Left lung (tissue), 10 donors: ENCODE measurements around the gene ATP9A. TPM values are rescaled to one million over a fixed set of nuclear protein-coding genes. Genes with fewer than 3 reads are reported as not detected.
"Not testable (repeated sequence)": the region's sequence is repeated elsewhere in the genome, so short reads cannot be mapped to it uniquely, and the experiment has no call there.

Experiments used
- ATAC-seq: fragments of 200-7000 bp; cut with Tn5 transposase; one replicate; pipeline ENCODE4 v1.9.1; 2020; ENCODE audit warnings: moderate library complexity
- DNase-seq, 4 donors: peaks; one replicate each; pipeline ENCODE4 v3.0.0-alpha.2; 2013 to 2020
- H3K27ac ChIP-seq, 2 donors: fragments of 200-600 bp; sonication (generic) in 1 of 2; one replicate each; pipeline versions ENCODE4 v1.5.0 to v1.8.0; 2020 to 2021
- H3K27me3 ChIP-seq, 2 donors: fragments of 200-600 bp; sonication (generic) in 1 of 2; one replicate each; pipeline versions ENCODE4 v1.5.0 to v1.8.0; 2020 to 2021
- H3K36me3 ChIP-seq, 2 donors: fragments of 200-600 bp; sonication (generic) in 1 of 2; one replicate each; pipeline versions ENCODE4 v1.5.0 to v1.8.0; 2020 to 2021
- H3K4me1 ChIP-seq, 2 donors: fragments of 200-600 bp; one replicate each; pipeline ENCODE4 v1.8.0; 2021
- H3K4me3 ChIP-seq, 2 donors: fragments of 200-600 bp; sonication (generic) in 1 of 2; one replicate each; pipeline versions ENCODE4 v1.5.0 to v1.8.0; 2020 to 2021; ENCODE audit warnings: mild to moderate bottlenecking in 1 of 2
- H3K9me3 ChIP-seq, 2 donors: fragments of 200-600 bp; sonication (generic) in 1 of 2; one replicate each; pipeline versions ENCODE4 v1.5.0 to v1.8.0; 2020 to 2021
- intact Hi-C, 2 donors: fragments of 100-400 bp; cut with DNase I; formaldehyde crosslinking; loops; one replicate each; pipeline versions ENCODE4 v1.11.2 to v1.14.2; 2022
- polyA plus RNA-seq, 6 donors: library from polyadenylated mRNA; unstranded; fragments of 120-200 nt; gene quantifications; one replicate each; pipeline ENCODE4 v1.2.1, GENCODE V29; 2013; ENCODE audit not compliant: insufficient read length in 6 of 6
- total RNA-seq, 2 donors: library from RNA; stranded (reverse); fragmentation: NEBNext Ultra II Directional; extraction: Animal tissue kit (Norgen Biotek cat#: 25700); gene quantifications; one replicate each; pipeline ENCODE4 v1.2.1, GENCODE V29; 2021
- TF ChIP-seq, protein P1 (sequence below), 2 donors: fragments of 200-600 bp; sonication (generic) in 1 of 2; IDR thresholded peaks; one replicate each; pipeline versions ENCODE4 v1.5.0 to v1.8.0; 2021; ENCODE audit warnings: antibody characterized with exemption in 2 of 2
- donor health status: DM: no; HTN: yes; CAD: no.
- donor health status: DM: no; HTN: no; CAD: no.

The ATP9A gene
- total and polyA plus RNA-seq, 8 donors, result 15.3 to 59.7 (median 50.4) TPM

DNA sequence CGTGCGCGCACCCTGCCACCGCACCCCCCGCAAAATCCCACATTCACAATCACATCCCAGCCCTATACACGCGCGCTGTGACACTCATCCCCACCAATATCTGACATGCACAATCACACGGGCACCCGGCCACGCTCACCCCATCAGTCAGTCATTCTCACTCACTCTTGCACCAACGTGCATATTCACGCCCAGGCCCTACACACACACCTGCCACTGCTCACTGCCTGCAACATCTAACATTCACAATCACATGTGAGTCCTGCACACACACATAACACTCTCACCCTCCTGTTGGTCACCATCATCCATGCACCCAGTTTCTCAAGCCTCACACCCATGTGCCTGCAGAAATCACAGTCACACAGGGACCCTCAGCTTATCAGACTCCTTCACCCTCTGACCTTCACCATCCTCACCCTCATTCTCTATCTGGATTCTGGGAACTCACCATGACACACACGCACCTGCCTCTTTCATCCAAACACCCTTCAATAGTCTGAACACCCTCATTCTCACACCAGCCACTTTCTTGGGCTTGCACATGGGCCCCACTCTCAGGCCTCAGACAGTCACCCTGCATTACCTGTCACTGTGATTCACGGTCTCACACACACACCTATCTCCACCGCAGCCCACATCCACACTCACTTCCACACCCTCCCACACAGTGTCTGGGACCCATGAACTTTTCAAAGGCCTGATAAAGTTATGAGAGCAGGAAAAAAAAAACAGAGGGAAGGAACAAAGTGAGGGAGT, 748 bp upstream of the ATP9A start:
- H3K27me3 ChIP-seq, result peaks cover 0 to 35% of the 10 kb centered on the region in 2 donors
- intact Hi-C loops, result no loop called here

DNA sequence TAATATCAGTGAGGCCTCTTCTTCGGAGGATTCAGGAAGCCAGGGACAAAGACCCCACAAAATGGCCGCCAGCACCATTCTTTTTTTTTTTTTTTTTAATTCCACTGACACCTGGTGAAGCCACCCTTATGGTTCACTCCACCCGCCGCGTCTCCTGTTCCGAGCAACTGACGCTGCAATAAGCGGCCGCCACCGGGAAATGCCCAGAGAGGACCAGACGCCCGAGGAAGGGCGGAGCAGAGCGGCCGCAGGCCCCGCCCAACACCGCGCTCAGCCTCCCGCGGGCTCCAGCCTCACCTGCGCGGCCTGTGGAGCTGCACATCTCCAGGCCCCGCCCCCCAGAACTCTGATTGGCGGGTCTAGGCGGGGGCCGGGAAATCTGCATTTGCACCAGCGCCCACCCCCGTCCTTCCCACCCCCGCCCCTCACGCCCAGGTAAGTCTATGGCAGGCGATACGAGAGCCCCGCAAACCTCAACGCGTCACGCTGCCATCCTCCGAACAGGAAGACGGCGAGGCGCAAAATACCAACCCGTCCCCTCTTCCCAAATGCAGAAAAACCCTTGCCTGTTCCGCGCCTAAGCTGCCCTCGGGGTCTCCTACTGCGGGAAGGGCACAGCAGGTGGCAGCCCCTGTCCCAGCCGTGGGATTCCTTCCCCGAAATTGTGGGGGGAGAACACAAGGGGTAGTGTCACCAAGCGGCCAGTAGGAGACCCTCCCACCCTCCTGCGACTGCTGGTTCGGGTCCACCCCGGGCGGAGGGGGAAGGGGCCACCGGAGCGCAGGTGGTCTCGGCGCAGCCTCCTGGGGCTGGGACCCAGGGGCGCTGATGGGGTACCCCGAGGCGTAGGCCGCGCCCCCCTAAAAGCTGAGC, 960 bp downstream of the ATP9A start:
- no peaks in the 10 kb centered on the region for H3K9me3 ChIP-seq

More for the DNA sequence above, 748 bp upstream of the ATP9A start:
- Histone ChIP-seq H3K27ac (no peak overlapping the region), H3K4me1 (peaks cover 0 to 23% of the 10 kb centered on the region in 2 donors), H3K36me3 (no peaks in the 10 kb centered on the region), H3K9me3 (no peaks in the 10 kb centered on the region), H3K4me3 (no peak overlapping the region)
- DNase-seq, result no peak
- TF ChIP-seq, protein P1, sequence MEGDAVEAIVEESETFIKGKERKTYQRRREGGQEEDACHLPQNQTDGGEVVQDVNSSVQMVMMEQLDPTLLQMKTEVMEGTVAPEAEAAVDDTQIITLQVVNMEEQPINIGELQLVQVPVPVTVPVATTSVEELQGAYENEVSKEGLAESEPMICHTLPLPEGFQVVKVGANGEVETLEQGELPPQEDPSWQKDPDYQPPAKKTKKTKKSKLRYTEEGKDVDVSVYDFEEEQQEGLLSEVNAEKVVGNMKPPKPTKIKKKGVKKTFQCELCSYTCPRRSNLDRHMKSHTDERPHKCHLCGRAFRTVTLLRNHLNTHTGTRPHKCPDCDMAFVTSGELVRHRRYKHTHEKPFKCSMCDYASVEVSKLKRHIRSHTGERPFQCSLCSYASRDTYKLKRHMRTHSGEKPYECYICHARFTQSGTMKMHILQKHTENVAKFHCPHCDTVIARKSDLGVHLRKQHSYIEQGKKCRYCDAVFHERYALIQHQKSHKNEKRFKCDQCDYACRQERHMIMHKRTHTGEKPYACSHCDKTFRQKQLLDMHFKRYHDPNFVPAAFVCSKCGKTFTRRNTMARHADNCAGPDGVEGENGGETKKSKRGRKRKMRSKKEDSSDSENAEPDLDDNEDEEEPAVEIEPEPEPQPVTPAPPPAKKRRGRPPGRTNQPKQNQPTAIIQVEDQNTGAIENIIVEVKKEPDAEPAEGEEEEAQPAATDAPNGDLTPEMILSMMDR (IDR thresholded peaks at IDR 0.05), result no peak
- ATAC-seq, result no peak

DNA sequence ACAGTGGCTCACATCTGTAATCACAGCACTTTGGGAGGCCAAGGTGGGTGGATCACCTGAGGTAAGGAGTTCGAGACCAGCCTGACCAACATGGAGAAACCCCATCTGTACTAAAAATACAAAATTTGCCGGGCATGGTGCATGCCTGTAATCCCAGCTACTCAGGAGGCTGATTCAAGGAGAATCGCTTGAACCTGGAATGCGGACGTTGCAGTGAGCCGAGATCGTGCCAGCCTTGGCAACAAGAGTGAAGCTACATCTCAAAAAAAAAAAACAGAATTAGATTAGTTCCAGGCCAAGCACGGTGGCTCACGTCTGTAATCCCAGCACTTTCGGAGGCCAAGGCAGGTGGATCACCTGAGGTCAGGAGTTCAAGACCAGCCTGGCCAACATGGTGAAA, 2.8 kb downstream of the ATP9A start:
- DNase-seq, H3K4me3 ChIP-seq, ATAC-seq, H3K36me3 ChIP-seq, H3K9me3 ChIP-seq, intact Hi-C loops, H3K27ac ChIP-seq: not testable (repeated sequence)
- peaks cover 0 to 27% of the 10 kb centered on the region in 2 donors for H3K4me1 ChIP-seq
- H3K27me3 ChIP-seq, result peaks cover 0 to 32% of the 10 kb centered on the region in 2 donors

More for the DNA sequence above, 960 bp downstream of the ATP9A start:
- ATAC-seq (peak; percentile 99), DNase-seq (peak in 3 of 4 donors; percentile 75 to 97 (median 86))
- H3K27ac ChIP-seq, result peak overlapping the region; percentile 18 to 33
- TF ChIP-seq, protein P1 (IDR thresholded peaks at IDR 0.05), result no peak
- H3K4me1 ChIP-seq, result peaks cover 0 to 23% of the 10 kb centered on the region in 2 donors
- H3K4me3 ChIP-seq, result peak overlapping the region; percentile 61 to 66
- intact Hi-C loops, result no loop called here
- peaks cover 0 to 35% of the 10 kb centered on the region in 2 donors for H3K27me3 ChIP-seq
- H3K36me3 ChIP-seq, result no peaks in the 10 kb centered on the region

DNA sequence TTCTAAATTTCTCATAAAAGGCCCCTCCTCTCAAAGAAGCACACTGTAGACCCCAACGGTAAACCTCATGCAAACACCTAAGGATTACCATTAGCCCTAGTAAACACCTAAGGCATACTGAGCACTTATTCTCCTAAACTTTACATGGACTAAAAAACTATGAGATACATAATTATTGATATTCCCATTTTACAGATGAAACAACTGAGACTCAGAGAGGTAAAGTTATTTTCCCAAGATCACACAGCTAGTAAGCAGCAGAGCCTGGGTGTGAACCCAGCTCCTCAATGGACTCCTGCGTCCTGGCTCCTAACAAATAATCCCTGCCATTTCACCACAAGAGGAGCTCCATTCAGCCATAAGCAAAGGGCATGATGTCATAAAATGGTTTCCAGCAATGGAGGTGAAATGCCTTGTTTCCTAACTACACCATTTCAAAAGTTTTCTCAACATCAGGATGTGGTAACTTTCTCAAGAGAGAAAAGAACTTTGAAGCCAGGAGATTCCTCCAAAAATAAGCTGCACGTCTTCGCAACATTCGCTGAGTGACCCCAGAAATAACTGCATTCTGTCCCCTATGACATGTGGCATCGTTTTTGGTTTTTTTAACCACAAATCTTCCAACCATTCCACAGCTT, 4.1 kb downstream of the ATP9A start:
- Histone ChIP-seq H3K9me3 (no peaks in the 10 kb centered on the region), H3K4me1 (peaks cover 0 to 27% of the 10 kb centered on the region in 2 donors), H3K27ac (peak overlapping the region in 1 of 2 donors; percentile 39), H3K4me3 (no peak overlapping the region), H3K27me3 (peaks cover 0 to 24% of the 10 kb centered on the region in 2 donors), H3K36me3 (no peaks in the 10 kb centered on the region)
- ATAC-seq (no peak), DNase-seq (no peak)
- TF ChIP-seq, protein P1 (IDR thresholded peaks at IDR 0.05), result no peak
- intact Hi-C loops, result no loop called here

DNA sequence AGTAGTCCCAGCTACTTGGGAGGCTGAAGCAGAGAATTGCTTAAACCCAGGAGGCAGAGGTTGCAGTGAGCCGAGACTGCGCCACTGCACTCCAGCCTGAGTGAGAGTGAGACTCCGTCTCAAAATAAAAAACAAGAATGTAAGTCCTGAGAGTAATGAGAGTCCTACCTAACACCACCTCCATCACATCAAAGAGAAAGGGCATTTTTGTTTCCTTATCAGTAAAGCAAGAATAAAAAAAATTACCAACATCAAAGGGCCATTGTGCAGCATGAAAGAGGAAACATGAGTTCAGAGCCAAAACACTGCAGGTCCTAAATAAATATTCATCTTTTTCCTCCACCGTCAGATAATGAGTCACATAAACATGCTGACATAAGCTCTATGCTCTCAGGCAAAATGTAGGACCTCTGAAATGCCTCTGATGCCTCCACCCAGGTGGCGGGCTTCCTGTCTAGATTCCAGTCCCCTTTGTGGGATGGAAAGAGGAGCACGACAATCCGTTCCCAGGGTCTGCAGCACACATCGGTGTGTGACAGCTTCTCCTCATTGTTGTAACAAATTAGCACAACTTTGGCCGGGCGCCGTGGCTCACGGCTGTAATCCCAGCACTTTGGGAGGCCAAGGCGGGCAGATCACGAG, 7.2 kb downstream of the ATP9A start:
- ATAC-seq (peak; percentile 50), DNase-seq (no peak)
- intact Hi-C loops, result no loop called here

More for the DNA sequence above, 7.2 kb downstream of the ATP9A start:
- no peak overlapping the region for H3K4me3 ChIP-seq
- peaks cover 0 to 8% of the 10 kb centered on the region in 2 donors for H3K4me1 ChIP-seq
- H3K27ac ChIP-seq, result no peak overlapping the region
- no peaks in the 10 kb centered on the region for H3K27me3 ChIP-seq
- TF ChIP-seq, protein P1 (IDR thresholded peaks at IDR 0.05), result no peak
- no peaks in the 10 kb centered on the region for H3K9me3 ChIP-seq
- H3K36me3 ChIP-seq, result no peaks in the 10 kb centered on the region
